Amygdala (tissue), 56 donors: Measurements from ENCODE around the gene H19.

Source experiments
- DNase-seq, 56 donors: peaks; one replicate each; lab custom pipeline; 2025; lab: John Stamatoyannopoulos, UW

H19 gene

DNA sequence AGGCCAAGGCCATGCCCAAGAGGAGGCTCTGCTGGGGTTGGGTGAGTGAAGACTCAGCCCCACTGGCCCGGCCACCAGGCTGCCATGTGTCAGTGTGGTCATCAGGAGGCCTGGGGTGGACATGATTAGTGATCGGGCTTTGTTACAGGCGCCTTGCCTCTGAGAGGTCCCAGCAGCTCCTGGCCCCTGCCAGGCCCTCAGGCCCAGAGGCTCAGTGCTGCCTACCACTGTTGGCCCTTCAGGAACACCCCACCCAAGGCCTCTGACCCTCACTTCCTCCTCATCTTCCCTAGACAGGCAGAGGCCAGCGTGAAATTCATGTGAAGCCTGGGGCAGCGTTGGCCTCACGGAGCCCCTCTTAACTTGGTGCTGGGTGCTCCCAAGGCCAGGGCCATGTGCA lies 48.3 kb downstream of the H19 start:
- no peak for DNase-seq

DNA sequence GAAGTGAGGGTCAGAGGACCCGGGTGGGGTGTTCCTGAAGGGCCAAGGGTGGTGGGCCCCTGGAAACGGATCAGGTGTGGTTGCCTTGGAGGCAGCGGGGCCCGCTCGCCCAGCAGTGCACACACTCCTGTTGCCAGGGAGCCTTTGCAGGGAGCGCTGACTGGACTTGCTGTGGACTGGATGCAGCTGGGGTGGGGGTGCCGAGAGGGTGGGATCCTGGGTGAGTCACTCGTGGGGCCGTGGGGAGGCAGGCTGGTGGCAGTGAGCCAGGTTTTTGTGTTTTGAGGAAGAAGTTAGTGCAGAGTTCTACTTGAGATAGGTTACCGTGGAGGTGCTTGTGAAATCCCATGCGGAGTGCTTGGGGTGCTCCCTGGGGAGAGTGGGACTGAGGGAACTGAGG lies 49.3 kb downstream of the H19 start:
- DNase-seq, result no peak

GRCh38 chr11:1947592-1948237 lies 49.9 kb downstream of the H19 start:
- DNase-seq, result no peak

DNA sequence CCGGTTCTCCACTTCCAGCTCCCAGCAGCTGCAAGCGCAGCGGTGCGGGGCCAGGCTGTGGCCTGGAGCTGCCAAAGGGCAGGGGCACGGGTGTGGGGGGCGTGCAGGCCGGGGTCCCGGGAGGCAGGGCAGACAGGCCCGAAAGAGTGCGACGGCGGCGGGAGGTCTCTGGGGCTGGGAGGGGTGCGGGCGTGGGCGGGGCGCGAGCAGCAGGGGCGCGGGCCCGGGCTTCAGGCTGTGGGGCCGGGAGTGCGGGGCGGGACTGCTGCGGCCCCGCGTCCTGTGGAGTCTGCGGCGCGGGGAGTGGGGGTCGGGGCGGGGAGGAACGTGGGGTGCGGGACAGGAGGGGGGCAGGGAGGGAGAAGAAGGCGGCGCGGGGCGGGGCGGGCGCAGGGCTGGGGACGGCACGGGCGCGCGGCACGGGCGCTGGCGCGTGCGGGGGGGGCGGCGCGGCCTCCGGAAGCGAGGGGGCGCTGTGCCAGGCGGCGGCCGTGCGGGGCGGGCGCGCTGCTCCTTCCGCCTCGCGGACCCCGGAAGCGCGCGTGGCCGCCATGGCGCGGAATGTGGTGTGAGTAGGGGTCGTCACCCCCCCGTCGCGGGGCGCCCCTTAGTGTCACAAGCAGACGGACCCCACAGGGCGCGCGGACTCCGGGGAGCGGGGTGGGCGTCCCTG lies 50.7 kb downstream of the H19 start, which contains the start of gene MRPL23:
Gene MRPL23, plus strand, starts transcription at position 521 of the 673 bp plus-strand sequence. Its CDS starts 31 bp downstream, at position 552.
- DNase-seq, result no peak
